ENCODE results near the gene TRIM3. TPM values are rescaled to one million over a fixed set of nuclear protein-coding genes. Genes with fewer than 3 reads are reported as not detected.

Gene TRIM3
- total RNA-seq, 1 experiment from 2014 or later = 14.4 TPM

- Histone ChIP-seq H2BK12ac (ENCODE audit: insufficient read length, low read depth, low read length) (no peak overlapping the region), H3K23me2 (ENCODE audit: insufficient read length, low read depth, low read length, poor library complexity, severe bottlenecking) (no peaks in the 10 kb centered on the region), H3K27ac (ENCODE audit: insufficient read length, low read depth, low read length) (no peak overlapping the region), H3K23ac (ENCODE audit: insufficient read length, low read depth, low read length) (no peak overlapping the region), H3K9me3 (ENCODE audit: control insufficient read depth, low read depth, low read length) (no peaks in the 10 kb centered on the region), H4K91ac (ENCODE audit: insufficient read length, low read depth, low read length) (no peak overlapping the region), H2BK5ac (ENCODE audit: insufficient read length, low read length) (no peak overlapping the region), H3K79me1 (ENCODE audit: insufficient read depth, low read depth, low read length, poor library complexity, severe bottlenecking) (no peaks in the 10 kb centered on the region), H3K14ac (ENCODE audit: insufficient read depth, low read length) (no peak overlapping the region), H3K56ac (ENCODE audit: insufficient read length, low read depth, low read length) (no peak overlapping the region), H3T11ph (ENCODE audit: low read length) (no peak overlapping the region), H4K20me1 (ENCODE audit: control insufficient read depth, insufficient read depth, insufficient read length) (no peaks in the 10 kb centered on the region), H4K8ac (replicated peaks; ENCODE audit: insufficient read length, low read depth, low read length) (no peak overlapping the region), H3K9ac (ENCODE audit: extremely low read depth, insufficient read length, low read length) (no peak overlapping the region), H3K18ac (ENCODE audit: insufficient read length, low read depth, low read length) (no peak overlapping the region), H3K27me3 (ENCODE audit: insufficient read depth, low read length) (no peaks in the 10 kb centered on the region), H2BK120ac (ENCODE audit: low read depth, low read length, poor library complexity, severe bottlenecking) (no peak overlapping the region), H3K4me1 (ENCODE audit: insufficient read depth, low read length) (no peaks in the 10 kb centered on the region), H4K5ac (ENCODE audit: insufficient read length, low read depth, low read length) (no peak overlapping the region), H2BK20ac (ENCODE audit: low read depth, low read length, poor library complexity, severe bottlenecking) (no peak overlapping the region), H2AFZ (ENCODE audit: low read length) (no peak overlapping the region), H2AK5ac (ENCODE audit: insufficient read length, low read length) (no peak overlapping the region), H3K4me2 (ENCODE audit: insufficient read depth, insufficient read length, low read length) (no peak overlapping the region), H3K4ac (ENCODE audit: low read depth, low read length) (no peak overlapping the region), H3K79me2 (ENCODE audit: insufficient read depth, low read length) (no peaks in the 10 kb centered on the region), H2BK15ac (ENCODE audit: low read depth, low read length) (no peak overlapping the region)
- TF ChIP-seq, protein P1, sequence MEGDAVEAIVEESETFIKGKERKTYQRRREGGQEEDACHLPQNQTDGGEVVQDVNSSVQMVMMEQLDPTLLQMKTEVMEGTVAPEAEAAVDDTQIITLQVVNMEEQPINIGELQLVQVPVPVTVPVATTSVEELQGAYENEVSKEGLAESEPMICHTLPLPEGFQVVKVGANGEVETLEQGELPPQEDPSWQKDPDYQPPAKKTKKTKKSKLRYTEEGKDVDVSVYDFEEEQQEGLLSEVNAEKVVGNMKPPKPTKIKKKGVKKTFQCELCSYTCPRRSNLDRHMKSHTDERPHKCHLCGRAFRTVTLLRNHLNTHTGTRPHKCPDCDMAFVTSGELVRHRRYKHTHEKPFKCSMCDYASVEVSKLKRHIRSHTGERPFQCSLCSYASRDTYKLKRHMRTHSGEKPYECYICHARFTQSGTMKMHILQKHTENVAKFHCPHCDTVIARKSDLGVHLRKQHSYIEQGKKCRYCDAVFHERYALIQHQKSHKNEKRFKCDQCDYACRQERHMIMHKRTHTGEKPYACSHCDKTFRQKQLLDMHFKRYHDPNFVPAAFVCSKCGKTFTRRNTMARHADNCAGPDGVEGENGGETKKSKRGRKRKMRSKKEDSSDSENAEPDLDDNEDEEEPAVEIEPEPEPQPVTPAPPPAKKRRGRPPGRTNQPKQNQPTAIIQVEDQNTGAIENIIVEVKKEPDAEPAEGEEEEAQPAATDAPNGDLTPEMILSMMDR (conservative IDR thresholded peaks at IDR 0.05) = no peak
- no peak overlapping the region for H3K27ac Mint-ChIP-seq
- peaks cover 0 to 3% of the 10 kb centered on the region in 2 experiments; a peak in 1 of 4 replicates for H3K4me1 Mint-ChIP-seq
- no peaks in the 10 kb centered on the region for H3K36me3 Mint-ChIP-seq (ENCODE audit: insufficient read depth in 1 of 3, low read depth in 3 of 3)
- DNase-seq = no peak
- no CpG with 5 or more reads among the region's 3 CpGs for WGBS (ENCODE audit: extremely low coverage, insufficient read length, low lambda C conversion rate)
- no peaks in the 10 kb centered on the region for H3K9me3 Mint-ChIP-seq
- H3K27me3 Mint-ChIP-seq (ENCODE audit: low read depth) = peaks cover 2% of the 10 kb centered on the region; the same call in 1 of the 2 replicates
- no peak overlapping the region for H3K4me3 Mint-ChIP-seq
These were observed 35.7 kb downstream of the TRIM3 start for GRCh38 chr11:6437993-6438392.

Data from H9 (cell line).